Islet precursor cell (in vitro differentiated cells): ENCODE data around the gene ARFGAP3.
"Not testable (repeated sequence)": the region's sequence is repeated elsewhere in the genome, so short reads cannot be mapped to it uniquely, and the experiment has no call there.

Experiments used
- DNase-seq: peaks from one replicate; pipeline ENCODE4 v3.0.0-alpha.2; 2018

ARFGAP3 gene

GRCh38 chr22:42763965-42764480, 93.0 kb downstream of the ARFGAP3 start:
- no peak for DNase-seq

DNA sequence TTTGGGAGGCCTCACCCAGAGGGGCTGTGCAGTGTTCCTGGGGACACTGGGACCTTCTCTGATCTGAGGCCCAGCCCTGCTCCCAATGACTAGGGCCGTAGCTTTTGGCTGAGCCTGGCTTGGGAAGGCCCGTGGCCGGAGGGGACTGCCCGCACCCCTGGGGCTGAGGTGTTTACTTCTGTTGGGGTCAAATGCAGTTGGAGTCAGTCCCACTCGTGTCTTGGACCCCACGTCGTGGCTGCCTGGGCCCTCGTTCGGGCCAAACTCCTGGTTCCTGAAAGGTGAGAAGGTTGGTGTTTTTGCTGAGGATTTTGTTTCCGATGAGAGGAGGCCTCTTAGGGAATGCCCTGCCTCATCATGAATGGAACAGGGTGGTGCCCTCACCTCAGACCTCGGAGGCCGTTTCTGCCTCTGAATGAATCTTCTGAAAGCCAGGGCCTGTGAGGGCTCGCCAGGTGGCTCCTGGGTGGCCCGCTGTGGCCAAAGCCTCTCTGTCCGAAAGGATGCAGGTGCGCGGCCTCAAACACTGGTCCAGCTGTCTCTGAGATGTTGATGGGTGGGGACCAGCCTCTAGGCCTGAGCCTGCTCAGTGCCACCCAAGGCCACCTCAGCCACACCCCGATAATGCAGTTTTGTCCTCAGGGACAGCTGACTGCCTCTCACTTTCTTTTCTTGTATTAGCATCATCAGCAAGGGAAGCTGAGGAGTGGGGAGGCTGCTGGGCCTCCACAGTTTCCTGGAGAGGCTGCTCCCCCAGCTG, 96.1 kb downstream of the ARFGAP3 start:
- DNase-seq = no peak

DNA sequence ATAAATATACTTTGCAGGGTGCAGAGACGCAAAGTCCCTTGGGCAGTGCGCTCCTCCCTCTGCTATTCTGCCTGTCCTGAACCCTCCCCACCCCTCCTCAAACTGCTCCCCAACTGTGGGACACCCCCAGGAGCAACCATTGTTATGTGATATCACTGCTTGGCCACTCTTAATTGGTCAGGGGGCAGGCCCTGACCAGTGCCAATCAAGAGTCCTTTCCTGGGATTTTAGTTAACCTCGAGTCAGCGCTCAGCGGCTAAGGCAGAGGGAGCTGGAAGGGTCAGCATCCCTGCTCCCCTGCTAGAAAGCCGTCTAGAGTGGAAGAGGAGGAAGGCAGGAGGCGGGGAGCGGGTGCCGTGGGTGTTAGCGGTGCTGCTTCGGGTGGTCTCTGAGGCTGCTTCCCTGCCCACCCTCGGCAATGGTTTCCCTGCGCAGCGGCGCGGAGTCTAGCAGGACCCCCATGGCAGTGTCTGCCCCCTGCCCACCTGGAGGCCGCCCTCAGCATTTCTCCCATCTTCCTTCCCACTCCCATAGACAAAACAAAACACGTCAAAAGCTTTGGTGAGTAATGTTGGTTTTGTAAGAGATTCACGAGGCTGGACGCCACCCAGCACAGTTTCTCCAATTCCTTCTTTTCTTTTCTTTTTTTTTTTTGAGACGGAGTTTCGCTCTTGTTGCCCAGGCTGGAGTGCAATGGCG, 98.0 kb downstream of the ARFGAP3 start:
- no peak for DNase-seq

GRCh38 chr22:42755553-42755952, 101.5 kb downstream of the ARFGAP3 start:
- DNase-seq = not testable (repeated sequence)

DNA sequence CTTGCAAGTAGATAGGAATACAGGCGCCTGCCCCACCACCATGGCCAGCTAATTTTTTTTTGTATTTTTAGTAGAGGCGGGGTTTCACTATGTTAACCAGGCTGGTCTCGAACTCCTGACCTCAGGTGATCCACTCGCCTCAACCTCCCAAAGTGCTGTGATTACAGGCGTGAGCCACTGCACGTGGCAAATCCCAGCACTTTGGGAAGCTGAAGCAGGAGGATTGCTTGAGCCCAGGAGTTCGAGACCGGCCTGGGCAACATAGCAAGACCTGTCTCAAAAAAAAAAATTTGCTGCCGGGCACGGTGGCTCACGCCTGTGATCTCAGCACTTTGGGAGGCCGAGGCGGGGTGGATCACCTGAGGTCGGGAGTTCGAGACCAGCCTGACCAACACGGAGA, 102.0 kb downstream of the ARFGAP3 start:
- DNase-seq = not testable (repeated sequence)

DNA sequence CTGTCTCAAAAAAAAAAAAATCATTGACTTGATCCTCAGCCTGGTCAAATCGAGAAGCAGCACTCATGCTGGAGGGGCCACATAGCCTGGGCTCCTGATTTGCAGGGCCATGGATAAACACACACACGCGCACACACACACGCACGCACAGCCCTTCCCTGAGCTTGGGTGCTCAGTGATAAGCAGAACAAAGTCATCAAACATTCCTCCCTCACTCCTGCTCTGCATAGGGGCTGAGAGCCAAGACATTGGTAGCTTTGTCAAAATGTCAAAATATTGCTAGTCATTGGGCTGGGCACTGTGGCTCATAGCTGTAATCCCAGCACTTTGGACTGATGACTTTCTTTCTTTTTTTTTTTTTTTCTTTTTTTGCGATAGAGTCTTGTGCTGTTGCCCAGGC, 102.4 kb downstream of the ARFGAP3 start:
- no peak for DNase-seq

- no peak for DNase-seq
Observed at GRCh38 chr22:42752912-42753311, 104.2 kb downstream of the ARFGAP3 start.

- no peak for DNase-seq
Observed at GRCh38 chr22:42752230-42752746, 104.8 kb downstream of the ARFGAP3 start.

GRCh38 chr22:42750421-42750820, 106.7 kb downstream of the ARFGAP3 start:
- DNase-seq = not testable (repeated sequence)

- no peak for DNase-seq
Observed at GRCh38 chr22:42747701-42748513, 109.2 kb downstream of the ARFGAP3 start.
